ENCODE results near the gene EXOC4.
"Not testable (repeated sequence)": the region's sequence is repeated elsewhere in the genome, so short reads cannot be mapped to it uniquely, and the experiment has no call there.

The EXOC4 gene

GRCh38 chr7:133315332-133316040 lies 62.6 kb downstream of the EXOC4 start:
- no peak for DNase-seq (ENCODE audit: low read depth)

- DNase-seq (ENCODE audit: low read depth) = no peak
These were observed 67.0 kb downstream of the EXOC4 start for GRCh38 chr7:133319842-133320241.

DNA sequence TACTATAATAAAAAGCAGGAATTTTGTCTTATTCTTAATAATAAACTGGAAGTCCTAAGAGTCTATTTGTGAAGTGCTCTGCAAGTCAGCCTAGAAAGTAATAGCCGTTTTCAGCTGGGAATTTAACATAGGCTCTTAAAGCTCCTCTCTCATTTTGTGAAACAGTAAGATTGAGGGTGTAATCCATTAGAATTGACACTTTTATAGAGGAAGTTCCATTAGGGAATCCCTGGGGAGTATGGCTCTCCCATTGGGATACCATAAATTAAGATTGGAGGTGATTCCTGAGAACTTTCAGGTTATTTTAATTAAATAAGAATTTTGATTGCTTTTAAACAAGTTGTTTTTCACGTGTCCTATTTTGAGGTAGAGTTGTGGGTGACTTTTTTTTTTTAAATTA lies 68.0 kb downstream of the EXOC4 start:
- DNase-seq (ENCODE audit: low read depth) = no peak

- not testable (repeated sequence) for DNase-seq (ENCODE audit: low read depth)
These were observed 68.5 kb downstream of the EXOC4 start for GRCh38 chr7:133321366-133321765.

DNA sequence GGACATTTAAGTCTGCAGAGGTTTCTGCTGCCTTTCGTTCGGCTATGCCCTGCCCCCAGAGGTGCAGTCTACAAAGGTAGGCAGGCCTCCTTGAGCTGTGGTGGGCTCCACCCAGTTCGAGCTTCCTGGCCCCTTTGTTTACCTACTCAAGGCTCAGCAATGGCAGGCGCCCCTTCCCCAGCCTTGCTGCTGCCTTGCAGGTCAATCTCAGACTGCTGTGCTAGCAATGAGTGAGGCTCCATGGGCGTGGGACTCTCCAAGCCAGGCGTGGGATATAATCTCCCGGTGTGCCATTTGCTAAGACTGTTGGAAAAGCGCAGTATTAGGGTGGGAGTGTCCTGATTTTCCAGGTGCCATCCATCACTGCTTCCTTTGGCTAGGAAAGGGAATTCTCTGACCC lies 73.9 kb downstream of the EXOC4 start:
- DNase-seq (ENCODE audit: low read depth) = not testable (repeated sequence)

DNA sequence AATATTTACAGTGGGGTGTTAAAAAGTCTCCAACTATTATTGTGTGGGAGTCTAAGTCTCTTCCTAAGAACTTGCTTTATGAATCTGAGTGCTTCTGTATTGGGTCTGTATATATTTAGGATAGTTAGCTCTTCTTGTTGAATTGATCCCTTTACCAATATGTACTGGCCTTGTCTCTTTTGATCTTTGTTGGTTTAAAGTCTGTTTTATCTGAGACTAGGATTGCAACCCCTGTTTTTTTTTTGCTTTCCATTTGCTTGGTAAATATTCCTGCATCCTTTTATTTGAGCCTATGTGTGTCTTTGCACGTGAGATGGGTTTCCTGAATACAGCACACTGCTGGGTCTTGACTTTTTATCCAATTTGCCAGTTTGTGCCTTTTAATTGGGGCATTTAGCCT lies 75.1 kb downstream of the EXOC4 start:
- DNase-seq (ENCODE audit: low read depth) = not testable (repeated sequence)

DNA sequence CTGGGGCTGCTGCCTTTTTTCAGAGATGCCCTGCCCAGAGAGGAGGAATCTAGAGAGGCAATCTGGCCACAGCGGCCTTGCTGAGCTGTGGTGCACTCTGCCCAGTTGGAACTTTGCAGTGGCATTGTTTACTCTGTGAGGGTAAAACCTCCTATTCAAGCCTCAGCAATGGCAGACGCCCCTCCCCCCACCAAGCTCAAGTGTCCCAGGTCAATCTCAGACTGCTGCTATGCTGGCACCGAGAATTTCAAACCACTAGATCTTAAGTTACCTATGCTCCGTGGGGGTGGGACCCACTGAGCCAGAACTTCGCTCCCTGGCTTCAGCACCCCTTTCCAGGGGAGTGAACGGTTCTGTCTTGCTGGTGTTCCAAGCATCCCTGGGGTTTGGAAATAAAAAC lies 77.2 kb downstream of the EXOC4 start:
- DNase-seq (ENCODE audit: low read depth) = no peak

GRCh38 chr7:133331861-133332260 lies 79.0 kb downstream of the EXOC4 start:
- DNase-seq (ENCODE audit: low read depth) = no peak

DNA sequence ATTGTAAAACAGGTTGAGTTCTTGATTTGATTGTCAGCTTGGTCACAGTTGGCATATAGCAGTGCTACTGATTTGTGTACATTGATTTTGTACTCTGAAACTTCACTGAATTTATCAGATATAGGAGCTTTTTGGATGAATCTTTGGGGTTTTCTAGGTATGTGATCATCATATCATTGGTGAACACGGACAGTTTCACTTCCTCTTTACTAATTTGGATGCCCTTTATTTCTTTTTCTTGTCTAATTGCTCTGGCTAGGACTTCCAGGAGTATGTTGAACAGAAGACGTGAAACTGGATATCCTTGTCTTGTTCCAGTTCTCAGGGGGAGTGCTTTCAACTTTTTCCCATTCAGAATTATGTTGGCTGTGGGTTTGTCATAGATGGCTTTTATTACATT lies 86.9 kb downstream of the EXOC4 start:
- no peak for DNase-seq (ENCODE audit: low read depth)

GRCh38 chr7:133344275-133344674 lies 91.4 kb downstream of the EXOC4 start:
- DNase-seq (ENCODE audit: low read depth) = no peak

- DNase-seq (ENCODE audit: low read depth) = no peak
These were observed 93.0 kb downstream of the EXOC4 start for GRCh38 chr7:133345690-133346421.

DNA sequence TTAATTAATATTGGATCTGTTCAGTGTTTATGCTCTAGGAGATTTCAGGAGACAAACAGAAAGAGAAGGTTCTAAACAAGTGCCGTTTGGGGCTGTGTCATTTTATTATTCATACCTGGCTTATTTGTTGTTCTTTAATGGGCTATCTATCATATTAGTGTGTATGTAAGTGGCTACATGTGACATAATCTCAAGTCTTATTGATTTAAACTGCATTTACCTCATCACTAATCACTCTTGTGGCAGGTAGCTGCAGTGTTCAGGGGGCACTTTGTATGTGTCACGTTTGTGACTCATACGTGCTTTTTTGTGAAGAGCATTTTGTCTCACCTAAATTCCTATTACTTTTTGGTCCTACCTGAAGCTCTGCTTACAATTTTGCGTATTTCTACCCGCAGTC lies 95.4 kb downstream of the EXOC4 start:
- DNase-seq (ENCODE audit: low read depth) = no peak

- no peak for DNase-seq (ENCODE audit: low read depth)
These were observed 96.2 kb downstream of the EXOC4 start for GRCh38 chr7:133349101-133349500.

DNA sequence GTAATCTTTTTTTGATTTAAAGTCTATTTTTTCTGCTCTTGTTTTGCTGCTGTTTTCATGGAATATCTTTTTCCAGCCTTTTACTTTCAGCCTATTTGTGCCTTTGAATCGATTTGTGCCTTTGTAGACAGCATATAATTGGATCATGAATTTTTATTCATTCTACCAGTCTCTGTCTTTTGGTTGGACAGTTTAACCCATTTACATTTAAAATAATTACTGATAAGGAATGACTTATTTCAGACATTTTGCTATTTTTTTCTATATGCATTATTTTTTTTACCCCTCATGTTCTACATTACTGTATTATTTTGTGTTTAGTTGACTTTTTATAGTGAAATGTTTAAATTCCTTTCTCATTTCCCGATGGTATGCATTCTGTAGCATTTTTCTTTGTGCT lies 99.6 kb downstream of the EXOC4 start:
- no peak for DNase-seq (ENCODE audit: low read depth)

DNA sequence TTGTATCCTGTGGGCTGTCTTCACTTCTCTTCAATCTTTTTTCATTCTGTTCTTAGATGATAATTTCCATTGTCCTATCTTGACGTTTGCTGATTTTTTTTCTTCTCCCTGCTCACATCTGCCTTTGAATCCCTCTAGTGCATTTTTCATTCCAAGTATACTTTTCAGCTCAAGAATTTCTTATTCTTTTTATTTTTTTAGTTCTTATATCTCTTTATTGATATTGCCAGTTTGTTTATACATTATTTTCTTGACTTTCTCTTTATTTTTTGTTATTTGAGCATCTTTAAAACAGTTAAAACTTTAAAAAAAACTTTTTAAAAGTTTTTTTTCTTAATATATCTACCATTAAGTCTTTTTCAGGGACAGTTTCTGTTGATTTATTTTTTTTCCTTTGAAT lies 100.9 kb downstream of the EXOC4 start:
- no peak for DNase-seq (ENCODE audit: low read depth)

DNA sequence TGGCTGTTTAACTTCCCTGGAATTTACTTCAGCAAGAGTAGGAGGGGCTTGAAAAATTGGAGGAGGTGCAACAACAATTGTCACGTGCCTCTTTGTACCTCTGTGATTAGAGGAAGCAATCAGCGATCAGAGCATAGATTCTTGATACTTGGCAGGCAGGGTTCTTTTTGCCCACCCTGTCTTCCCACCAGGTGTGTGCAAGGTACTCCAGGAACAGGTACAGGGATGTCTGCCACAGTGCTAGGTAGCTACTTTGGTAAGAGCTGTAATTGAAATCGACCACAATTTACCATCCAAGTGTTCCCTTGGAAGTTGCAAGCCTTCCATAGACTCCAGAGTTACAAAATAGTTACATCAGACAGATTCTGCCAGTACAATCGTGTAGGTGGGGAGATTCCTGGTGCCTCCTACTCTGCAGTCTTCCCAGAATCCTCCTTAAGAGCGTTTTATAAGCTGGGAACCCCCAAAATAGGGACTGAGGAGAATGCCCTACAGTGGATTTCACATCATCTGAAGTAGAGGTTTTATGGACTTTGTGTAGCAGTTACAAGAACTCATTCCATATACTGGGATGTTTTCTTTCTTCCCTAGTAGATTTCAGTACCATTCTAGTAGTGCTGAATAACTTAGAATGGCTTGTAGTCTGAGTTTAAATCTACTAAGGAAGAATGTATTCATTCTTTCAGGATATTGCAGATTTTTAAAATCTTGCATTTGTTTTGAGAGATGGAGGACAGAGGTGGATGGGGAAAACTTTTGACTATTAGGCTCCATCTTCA lies 101.9 kb downstream of the EXOC4 start:
- no peak for DNase-seq (ENCODE audit: low read depth)

GRCh38 chr7:133355325-133355708 lies 102.4 kb downstream of the EXOC4 start:
- DNase-seq (ENCODE audit: low read depth) = no peak

DNA sequence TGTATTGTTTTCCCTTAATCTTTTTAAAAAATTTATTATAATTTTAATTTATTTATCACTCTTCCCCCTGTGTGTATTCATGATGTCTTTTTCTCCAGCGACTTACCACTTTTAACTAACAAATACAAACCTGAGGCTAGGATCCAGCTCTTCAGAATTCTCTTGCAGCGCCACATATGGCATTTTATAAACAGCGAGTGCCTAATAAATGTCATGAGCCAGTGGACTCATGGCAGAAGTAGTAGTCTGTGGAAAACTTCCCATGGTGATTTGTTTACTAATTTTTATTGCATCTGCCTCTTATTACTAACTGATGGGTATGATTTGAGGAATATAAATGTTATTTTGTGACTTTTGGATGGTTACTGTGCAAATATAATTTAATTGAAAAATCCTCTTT lies 102.9 kb downstream of the EXOC4 start:
- no peak for DNase-seq (ENCODE audit: low read depth)

GRCh38 chr7:133358708-133359107 lies 105.8 kb downstream of the EXOC4 start:
- DNase-seq (ENCODE audit: low read depth) = no peak

GRCh38 chr7:133359449-133359848 lies 106.6 kb downstream of the EXOC4 start:
- DNase-seq (ENCODE audit: low read depth) = no peak

DNA sequence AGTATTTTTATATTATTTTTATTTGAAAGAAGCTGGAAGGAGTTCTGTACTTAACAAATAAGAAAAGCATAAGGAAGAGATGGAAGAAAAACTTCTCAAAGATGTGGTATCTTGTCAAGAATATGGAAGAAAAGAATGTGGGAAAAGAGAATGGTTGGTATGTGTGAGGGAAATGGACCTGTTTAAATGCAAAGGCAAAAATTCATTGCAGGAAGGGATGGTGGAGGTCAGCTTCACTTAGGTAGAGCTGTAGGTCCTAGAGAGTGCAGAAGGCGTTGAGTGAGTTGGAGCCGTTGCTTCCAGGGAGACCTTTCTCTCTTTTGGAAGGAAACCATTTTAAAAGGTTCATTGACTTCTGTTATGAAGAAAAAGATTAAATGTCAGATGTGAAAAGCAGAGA lies 107.3 kb downstream of the EXOC4 start:
- no peak for DNase-seq (ENCODE audit: low read depth)

DNA sequence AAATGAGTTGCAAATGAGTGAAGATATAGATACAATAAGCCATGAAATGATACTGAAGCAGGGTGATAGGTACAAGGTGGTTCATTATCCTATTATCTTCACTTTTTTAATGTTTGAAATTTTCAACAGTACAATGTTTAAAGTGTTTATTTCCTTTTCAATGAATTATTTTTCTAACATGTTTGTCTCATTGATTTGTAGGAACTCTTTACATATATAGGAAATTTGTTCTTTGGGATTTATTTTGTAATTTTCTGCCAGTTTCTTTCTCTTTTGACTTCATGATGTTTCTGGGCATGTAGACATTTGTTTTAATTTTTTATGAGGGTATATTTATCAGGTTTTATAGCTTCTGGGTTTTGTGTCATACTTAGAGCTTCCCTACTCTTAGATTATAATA lies 108.9 kb downstream of the EXOC4 start:
- no peak for DNase-seq (ENCODE audit: low read depth)
